ENCODE results near the gene REM1.
A peak's percentile ranks its signal among the peaks of the same experiment; 100 is the strongest.

REM1 gene

GRCh38 chr20:31515775-31516107, 40.7 kb downstream of the REM1 start:
- TF ChIP-seq SP2 (tag by site-specific recombination; IDR thresholded peaks at IDR 0.05) (peak; percentile 77), ZNF600 (tag by site-specific recombination; IDR thresholded peaks at IDR 0.05) (peak; percentile 43; the same call in 1 of the 2 replicates)
- TF ChIP-seq, protein P1, sequence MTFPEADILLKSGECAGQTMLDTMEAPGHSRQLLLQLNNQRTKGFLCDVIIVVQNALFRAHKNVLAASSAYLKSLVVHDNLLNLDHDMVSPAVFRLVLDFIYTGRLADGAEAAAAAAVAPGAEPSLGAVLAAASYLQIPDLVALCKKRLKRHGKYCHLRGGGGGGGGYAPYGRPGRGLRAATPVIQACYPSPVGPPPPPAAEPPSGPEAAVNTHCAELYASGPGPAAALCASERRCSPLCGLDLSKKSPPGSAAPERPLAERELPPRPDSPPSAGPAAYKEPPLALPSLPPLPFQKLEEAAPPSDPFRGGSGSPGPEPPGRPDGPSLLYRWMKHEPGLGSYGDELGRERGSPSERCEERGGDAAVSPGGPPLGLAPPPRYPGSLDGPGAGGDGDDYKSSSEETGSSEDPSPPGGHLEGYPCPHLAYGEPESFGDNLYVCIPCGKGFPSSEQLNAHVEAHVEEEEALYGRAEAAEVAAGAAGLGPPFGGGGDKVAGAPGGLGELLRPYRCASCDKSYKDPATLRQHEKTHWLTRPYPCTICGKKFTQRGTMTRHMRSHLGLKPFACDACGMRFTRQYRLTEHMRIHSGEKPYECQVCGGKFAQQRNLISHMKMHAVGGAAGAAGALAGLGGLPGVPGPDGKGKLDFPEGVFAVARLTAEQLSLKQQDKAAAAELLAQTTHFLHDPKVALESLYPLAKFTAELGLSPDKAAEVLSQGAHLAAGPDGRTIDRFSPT (tag by site-specific recombination; IDR thresholded peaks at IDR 0.05), result no peak
- Histone ChIP-seq H3K4me3 (ENCODE audit: low read depth, low read length) (peak overlapping the region; percentile 5; the same call in 1 of the 2 replicates), H3K9me3 (ENCODE audit: control insufficient read depth, insufficient read depth, low read depth, low read length) (no peaks in the 10 kb centered on the region), H3K4me1 (ENCODE audit: control insufficient read depth, insufficient read depth, low read length) (peaks cover 2% of the 10 kb centered on the region; the same call in 1 of the 2 replicates), H3K27ac (ENCODE audit: extremely low read depth, low read depth, low read length) (no peak overlapping the region), H3K36me3 (ENCODE audit: control insufficient read depth in 2 of 2, insufficient read depth in 1 of 2, low read length in 2 of 2) (peaks cover 0 to 38% of the 10 kb centered on the region in 2 experiments; a peak in 2 of 3 replicates)
- POLR2A ChIA-PET, result interaction anchor here (0.9 kb wide), 1 partner anchor 191 kb away, joined by 3 read pairs; no protein-coding TSS in a partner anchor
- CTCF ChIA-PET, result interaction anchor here (0.9 to 1.4 kb wide), 4 partner anchors 12 to 75 kb away, joined by 3 to 6 read pairs (median 4); partner anchors contain the start of gene DEFB123

GRCh38 chr20:31516166-31516565, 41.1 kb downstream of the REM1 start:
- Histone ChIP-seq H3K9me3 (ENCODE audit: control insufficient read depth, insufficient read depth, low read depth, low read length) (no peaks in the 10 kb centered on the region), H3K4me1 (ENCODE audit: control insufficient read depth, insufficient read depth, low read length) (peaks cover 2% of the 10 kb centered on the region; the same call in 1 of the 2 replicates), H3K36me3 (ENCODE audit: control insufficient read depth in 2 of 2, insufficient read depth in 1 of 2, low read length in 2 of 2) (peaks cover 0 to 42% of the 10 kb centered on the region in 2 experiments; a peak in 2 of 3 replicates), H3K27ac (ENCODE audit: extremely low read depth, low read depth, low read length) (no peak overlapping the region), H3K4me3 (ENCODE audit: low read depth, low read length) (no peak overlapping the region)
- POLR2A ChIA-PET, result interaction anchor here (0.9 kb wide), 1 partner anchor 190 kb away, joined by 3 read pairs; no protein-coding TSS in a partner anchor
- TF ChIP-seq MYNN (tag by site-specific recombination; IDR thresholded peaks at IDR 0.05; ENCODE audit: borderline replicate concordance) (no peak), ZBTB44 (tag by site-specific recombination; IDR thresholded peaks at IDR 0.05) (no peak), ZNF76 (tag by site-specific recombination; IDR thresholded peaks at IDR 0.05; ENCODE audit: borderline replicate concordance, low read depth) (no peak), ZNF830 (tag by site-specific recombination; IDR thresholded peaks at IDR 0.05; ENCODE audit: low read depth) (no peak), ZNF404 (tag by site-specific recombination; IDR thresholded peaks at IDR 0.05) (no peak), ZNF580 (tag by site-specific recombination; IDR thresholded peaks at IDR 0.05) (no peak), ZNF138 (tag by site-specific recombination; IDR thresholded peaks at IDR 0.05; ENCODE audit: borderline replicate concordance) (no peak), ZSCAN16 (tag by site-specific recombination; IDR thresholded peaks at IDR 0.05) (no peak), ZNF600 (tag by site-specific recombination; IDR thresholded peaks at IDR 0.05) (no peak), ZNF24 (tag by site-specific recombination; IDR thresholded peaks at IDR 0.05) (no peak), SP2 (tag by site-specific recombination; IDR thresholded peaks at IDR 0.05) (no peak), ZNF18 (tag by site-specific recombination; IDR thresholded peaks at IDR 0.05) (no peak), ELK4 (IDR thresholded peaks at IDR 0.05; ENCODE audit: borderline replicate concordance, low read depth, low read length) (no peak)
- TF ChIP-seq, protein P2, sequence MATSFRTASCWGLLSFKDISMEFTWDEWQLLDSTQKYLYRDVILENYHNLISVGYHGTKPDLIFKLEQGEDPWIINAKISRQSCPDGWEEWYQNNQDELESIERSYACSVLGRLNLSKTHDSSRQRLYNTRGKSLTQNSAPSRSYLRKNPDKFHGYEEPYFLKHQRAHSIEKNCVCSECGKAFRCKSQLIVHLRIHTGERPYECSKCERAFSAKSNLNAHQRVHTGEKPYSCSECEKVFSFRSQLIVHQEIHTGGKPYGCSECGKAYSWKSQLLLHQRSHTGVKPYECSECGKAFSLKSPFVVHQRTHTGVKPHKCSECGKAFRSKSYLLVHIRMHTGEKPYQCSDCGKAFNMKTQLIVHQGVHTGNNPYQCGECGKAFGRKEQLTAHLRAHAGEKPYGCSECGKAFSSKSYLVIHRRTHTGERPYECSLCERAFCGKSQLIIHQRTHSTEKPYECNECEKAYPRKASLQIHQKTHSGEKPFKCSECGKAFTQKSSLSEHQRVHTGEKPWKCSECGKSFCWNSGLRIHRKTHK (tag by site-specific recombination; IDR thresholded peaks at IDR 0.05), result no peak
- TF ChIP-seq, protein P3, sequence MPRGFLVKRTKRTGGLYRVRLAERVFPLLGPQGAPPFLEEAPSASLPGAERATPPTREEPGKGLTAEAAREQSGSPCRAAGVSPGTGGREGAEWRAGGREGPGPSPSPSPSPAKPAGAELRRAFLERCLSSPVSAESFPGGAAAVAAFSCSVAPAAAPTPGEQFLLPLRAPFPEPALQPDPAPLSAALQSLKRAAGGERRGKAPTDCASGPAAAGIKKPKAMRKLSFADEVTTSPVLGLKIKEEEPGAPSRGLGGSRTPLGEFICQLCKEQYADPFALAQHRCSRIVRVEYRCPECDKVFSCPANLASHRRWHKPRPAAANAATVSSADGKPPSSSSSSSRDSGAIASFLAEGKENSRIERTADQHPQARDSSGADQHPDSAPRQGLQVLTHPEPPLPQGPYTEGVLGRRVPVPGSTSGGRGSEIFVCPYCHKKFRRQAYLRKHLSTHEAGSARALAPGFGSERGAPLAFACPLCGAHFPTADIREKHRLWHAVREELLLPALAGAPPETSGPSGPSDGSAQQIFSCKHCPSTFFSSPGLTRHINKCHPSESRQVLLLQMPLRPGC (tag by site-specific recombination; IDR thresholded peaks at IDR 0.05), result no peak
- CTCF ChIA-PET, result interaction anchor here (0.9 to 1.4 kb wide), 3 partner anchors 47 to 76 kb away, joined by 3 to 6 read pairs (median 5); partner anchors contain the start of gene DEFB123
